Measurements from ENCODE around the gene THRA. TPM values are rescaled to one million over a fixed set of nuclear protein-coding genes. Genes with fewer than 3 reads are reported as not detected.

THRA gene
- total RNA-seq, 1 experiment from 2014 or later: 11.4 TPM

DNA sequence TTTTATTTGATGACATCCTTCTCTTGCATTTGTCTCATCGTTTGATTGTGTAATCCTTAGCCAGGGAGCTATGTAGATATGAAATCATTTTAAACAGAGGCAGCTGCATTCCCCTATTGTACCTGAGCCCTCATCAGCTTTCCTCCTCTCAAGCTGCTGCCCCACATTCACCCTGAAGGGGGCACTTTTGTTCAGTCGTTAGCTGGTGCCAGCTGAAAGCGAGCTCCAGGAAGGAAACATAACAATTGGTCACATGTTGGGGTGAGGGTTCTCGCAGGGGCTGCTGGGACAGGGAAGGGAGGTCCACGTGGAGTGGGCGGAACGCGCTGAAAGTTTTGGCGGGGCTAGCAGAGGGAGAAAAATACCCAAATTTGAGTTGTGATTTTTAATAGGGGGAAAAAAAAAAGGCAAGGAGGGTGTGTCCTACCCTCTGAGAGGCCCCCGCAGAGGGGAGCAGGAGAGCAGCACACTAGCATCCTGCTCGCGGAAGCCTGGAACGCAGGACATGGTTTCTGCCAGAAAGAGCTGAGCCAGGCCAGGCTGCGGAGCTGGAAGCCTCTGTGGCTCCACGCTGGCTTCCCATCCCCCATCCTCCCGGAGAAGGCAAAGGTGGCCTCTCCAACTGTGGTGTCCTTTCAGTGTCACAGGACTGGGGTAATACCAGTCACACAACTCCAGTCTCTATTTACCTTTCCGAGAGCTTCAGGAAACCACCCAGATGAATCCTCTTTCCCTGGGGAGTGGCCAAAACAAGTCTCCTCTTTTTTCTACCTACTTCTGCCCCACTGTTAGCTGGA lies 50.5 kb downstream of the THRA start:
- POLR2A ChIA-PET (ENCODE audit: unreplicated experiment): interaction anchor here (0.6 to 1.3 kb wide), 8 partner anchors 9 to 373 kb away, joined by 3 to 17 read pairs (median 6); partner anchors contain the start of gene NR1D1
- H3K27ac ChIP-seq: peak overlapping the region; percentile 82
- H3K4me3 ChIP-seq: peak overlapping the region; percentile 47; the same call in 1 of the 2 replicates
- BruUV-seq (replicated peaks): TSS peak; percentile 70
- peaks cover 38% of the 10 kb centered on the region for H3K4me1 ChIP-seq (replicated peaks; ENCODE audit: insufficient read depth)
- H4K20me1 ChIP-seq (ENCODE audit: insufficient read depth): no peaks in the 10 kb centered on the region
- intact Hi-C loops (cut with micrococcal nuclease; ENCODE audit: unreplicated experiment): loop anchor here (1.0 to 5.0 kb wide), 4 partner anchors 51 to 177 kb away; partner anchors contain the start of gene THRA
- DNase-seq: peak; percentile 88 to 89
- peak overlapping the region; percentile 72 for H2AFZ ChIP-seq
- peak overlapping the region; percentile 74 for H3K4me2 ChIP-seq
- H3K9me3 ChIP-seq (ENCODE audit: insufficient read depth, low read depth): no peaks in the 10 kb centered on the region
- H3K9me2 ChIP-seq (ENCODE audit: insufficient read depth): no peaks in the 10 kb centered on the region
- CTCF ChIA-PET: interaction anchor here (0.5 to 2.0 kb wide), 16 partner anchors 10 to 1553 kb away, joined by 3 to 20 read pairs (median 5); partner anchors contain the start of gene NR1D1
- no peaks in the 10 kb centered on the region for H3K36me3 ChIP-seq (ENCODE audit: low read depth)
- no peaks in the 10 kb centered on the region for H3K79me2 ChIP-seq (ENCODE audit: low read depth)
- peaks cover 28% of the 10 kb centered on the region for H3F3A ChIP-seq (ENCODE audit: insufficient read depth, low read depth)
- no peak for TF ChIP-seq EZH2 (IDR thresholded peaks at IDR 0.05; ENCODE audit: low read depth)
- TF ChIP-seq, protein P1, sequence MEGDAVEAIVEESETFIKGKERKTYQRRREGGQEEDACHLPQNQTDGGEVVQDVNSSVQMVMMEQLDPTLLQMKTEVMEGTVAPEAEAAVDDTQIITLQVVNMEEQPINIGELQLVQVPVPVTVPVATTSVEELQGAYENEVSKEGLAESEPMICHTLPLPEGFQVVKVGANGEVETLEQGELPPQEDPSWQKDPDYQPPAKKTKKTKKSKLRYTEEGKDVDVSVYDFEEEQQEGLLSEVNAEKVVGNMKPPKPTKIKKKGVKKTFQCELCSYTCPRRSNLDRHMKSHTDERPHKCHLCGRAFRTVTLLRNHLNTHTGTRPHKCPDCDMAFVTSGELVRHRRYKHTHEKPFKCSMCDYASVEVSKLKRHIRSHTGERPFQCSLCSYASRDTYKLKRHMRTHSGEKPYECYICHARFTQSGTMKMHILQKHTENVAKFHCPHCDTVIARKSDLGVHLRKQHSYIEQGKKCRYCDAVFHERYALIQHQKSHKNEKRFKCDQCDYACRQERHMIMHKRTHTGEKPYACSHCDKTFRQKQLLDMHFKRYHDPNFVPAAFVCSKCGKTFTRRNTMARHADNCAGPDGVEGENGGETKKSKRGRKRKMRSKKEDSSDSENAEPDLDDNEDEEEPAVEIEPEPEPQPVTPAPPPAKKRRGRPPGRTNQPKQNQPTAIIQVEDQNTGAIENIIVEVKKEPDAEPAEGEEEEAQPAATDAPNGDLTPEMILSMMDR (conservative IDR thresholded peaks at IDR 0.05): peak; percentile 86
- no peaks in the 10 kb centered on the region for H3K27me3 ChIP-seq (ENCODE audit: insufficient read depth, low read depth)

DNA sequence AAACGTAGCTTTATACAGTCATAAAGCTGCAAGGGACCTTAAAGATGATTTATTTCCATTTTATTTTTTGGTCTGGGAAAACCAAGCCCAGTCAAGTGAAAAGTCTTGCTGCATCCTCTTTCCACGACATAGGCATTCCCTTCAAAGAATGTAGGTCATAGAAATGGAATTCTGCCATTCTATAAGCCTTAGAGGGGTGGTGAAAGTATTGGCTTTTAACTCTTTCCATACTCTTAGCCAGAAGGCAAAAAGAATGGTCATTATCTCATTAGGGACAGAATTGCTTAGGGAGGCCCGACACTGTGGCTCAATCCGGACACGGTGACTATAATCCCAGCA lies 51.1 kb downstream of the THRA start:
- POLR2A ChIA-PET (ENCODE audit: unreplicated experiment): interaction anchor here (0.6 to 1.3 kb wide), 4 partner anchors 11 to 684 kb away, joined by 3 to 12 read pairs (median 8); partner anchors contain the start of gene NR1D1
- Histone ChIP-seq H3K36me3 (ENCODE audit: low read depth) (no peaks in the 10 kb centered on the region), H3K27me3 (ENCODE audit: insufficient read depth, low read depth) (no peaks in the 10 kb centered on the region), H3K9me3 (ENCODE audit: insufficient read depth, low read depth) (no peaks in the 10 kb centered on the region), H3K79me2 (ENCODE audit: low read depth) (no peaks in the 10 kb centered on the region), H3K4me3 (peak overlapping the region; percentile 47; the same call in 1 of the 2 replicates), H3F3A (ENCODE audit: insufficient read depth, low read depth) (peaks cover 28% of the 10 kb centered on the region), H3K4me1 (replicated peaks; ENCODE audit: insufficient read depth) (peaks cover 38% of the 10 kb centered on the region), H3K9me2 (ENCODE audit: insufficient read depth) (no peaks in the 10 kb centered on the region), H2AFZ (peak overlapping the region; percentile 72), H3K4me2 (peak overlapping the region; percentile 74), H3K27ac (peak overlapping the region; percentile 82), H4K20me1 (ENCODE audit: insufficient read depth) (no peaks in the 10 kb centered on the region)
- BruUV-seq (replicated peaks): no TSS peak
- CTCF ChIA-PET: interaction anchor here (0.7 to 2.0 kb wide), 10 partner anchors 9 to 100 kb away, joined by 3 to 20 read pairs (median 5); partner anchors contain the start of gene NR1D1
- TF ChIP-seq EZH2 (IDR thresholded peaks at IDR 0.05; ENCODE audit: low read depth): no peak
- TF ChIP-seq, protein P1 (conservative IDR thresholded peaks at IDR 0.05): no peak
- no peak for DNase-seq
- intact Hi-C loops (cut with micrococcal nuclease; ENCODE audit: unreplicated experiment): loop anchor here (1.0 to 5.0 kb wide), 4 partner anchors 52 to 176 kb away; partner anchors contain the start of gene THRA

DNA sequence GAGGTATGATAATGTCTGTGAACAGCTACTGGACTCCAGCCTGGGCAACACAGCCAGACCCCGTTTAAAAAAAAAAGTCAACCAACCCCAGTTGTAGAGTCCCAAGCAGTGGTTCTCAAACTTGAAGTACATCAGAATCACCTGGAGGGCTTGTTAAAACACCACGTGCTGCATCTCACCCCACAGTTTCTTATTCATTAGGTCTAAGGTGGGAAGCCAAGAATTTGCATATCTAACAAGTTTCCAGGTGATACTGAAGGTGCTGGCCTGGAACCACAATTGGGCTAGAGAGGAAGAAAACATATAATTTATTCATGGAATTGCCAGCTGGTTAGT lies 52.3 kb downstream of the THRA start:
- ChIA-PET CTCF (interaction anchor here (0.7 kb wide), 1 partner anchor 175 kb away, joined by 5 read pairs; no protein-coding TSS in a partner anchor), POLR2A (ENCODE audit: unreplicated experiment) (no interaction called here)
- no peaks in the 10 kb centered on the region for H3K27me3 ChIP-seq (ENCODE audit: insufficient read depth, low read depth)
- DNase-seq: no peak
- H3K79me2 ChIP-seq (ENCODE audit: low read depth): peaks cover 6% of the 10 kb centered on the region; the same call in 1 of the 2 replicates
- BruUV-seq (replicated peaks): no TSS peak
- H2AFZ ChIP-seq: no peak overlapping the region
- H3K36me3 ChIP-seq (ENCODE audit: low read depth): no peaks in the 10 kb centered on the region
- TF ChIP-seq EZH2 (IDR thresholded peaks at IDR 0.05; ENCODE audit: low read depth): no peak
- TF ChIP-seq, protein P1 (conservative IDR thresholded peaks at IDR 0.05): no peak
- intact Hi-C loops (cut with micrococcal nuclease; ENCODE audit: unreplicated experiment): no loop called here
- H3K4me1 ChIP-seq (replicated peaks; ENCODE audit: insufficient read depth): peaks cover 38% of the 10 kb centered on the region
- H3K9me3 ChIP-seq (ENCODE audit: insufficient read depth, low read depth): no peaks in the 10 kb centered on the region
- H3F3A ChIP-seq (ENCODE audit: insufficient read depth, low read depth): peaks cover 28% of the 10 kb centered on the region
- H3K9me2 ChIP-seq (ENCODE audit: insufficient read depth): no peaks in the 10 kb centered on the region
- no peak overlapping the region for H3K4me3 ChIP-seq
- H3K4me2 ChIP-seq: no peak overlapping the region
- no peaks in the 10 kb centered on the region for H4K20me1 ChIP-seq (ENCODE audit: insufficient read depth)
- H3K27ac ChIP-seq: peak overlapping the region; percentile 82
